ENCODE measurements around the gene RPRD1A. TPM values are rescaled to one million over a fixed set of nuclear protein-coding genes. Genes with fewer than 3 reads are reported as not detected.

The RPRD1A gene
- total and polyA plus RNA-seq, 9 of the 15 experiments (the other 6 are each of a cell fraction or from before 2014, with no cell fraction given) = 30.2 to 142 (median 66.0) TPM

- TF ChIP-seq CHD7 (IDR thresholded peaks at IDR 0.05; ENCODE audit: low read depth, low read length) (no peak), ZKSCAN8 (CRISPR knock-in tag; IDR thresholded peaks at IDR 0.05) (no peak), TEAD4 (IDR thresholded peaks at IDR 0.05; ENCODE audit: low read length) (no peak), TEAD4 (CRISPR knock-in tag; IDR thresholded peaks at IDR 0.05; ENCODE audit: borderline replicate concordance) (no peak)
Measured at GRCh38 chr18:36043153-36043552, 24.2 kb downstream of the RPRD1A start (continued).
